ENCODE data around the gene LRRC27.

DNA sequence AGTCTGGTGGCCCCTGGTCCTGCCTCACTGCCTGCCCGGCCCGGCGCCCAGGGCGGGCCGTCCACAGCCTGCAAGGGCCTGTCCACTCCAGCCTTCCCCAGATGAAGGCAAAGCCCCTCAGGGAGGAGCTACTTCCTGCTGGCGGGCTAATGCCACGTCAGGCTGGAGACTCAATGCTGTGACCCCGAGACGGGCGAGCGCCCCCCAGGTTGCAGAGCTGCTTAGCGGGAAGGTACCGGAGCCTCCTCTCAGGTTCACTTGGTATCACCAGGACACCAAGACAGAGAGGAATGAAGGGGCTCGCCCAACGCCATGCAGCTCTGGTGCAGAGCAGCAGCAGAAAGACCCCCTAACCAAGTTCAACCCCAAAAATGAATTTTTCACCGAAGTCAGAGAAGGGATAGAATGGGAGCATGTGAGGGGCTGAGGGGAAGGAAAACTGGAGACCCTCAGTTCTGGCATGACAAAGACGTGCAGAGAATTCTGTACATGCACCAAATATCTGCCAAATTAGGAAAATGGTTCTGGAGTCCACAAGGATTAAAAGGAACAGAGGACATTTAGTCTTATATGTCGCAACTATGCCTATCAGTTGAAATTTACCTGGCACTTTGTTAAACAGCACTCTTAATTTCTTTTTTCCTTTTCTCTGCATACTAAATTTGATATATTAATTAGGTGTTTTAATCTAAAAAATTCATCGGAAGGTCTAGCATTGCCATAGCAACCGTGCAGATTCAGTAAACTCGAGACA lies 27.1 kb upstream of the LRRC27 start:
- TF ChIP-seq ZFP30 (CRISPR knock-in tag; IDR thresholded peaks at IDR 0.05) (no peak), TCF4 (CRISPR knock-in tag; IDR thresholded peaks at IDR 0.05; ENCODE audit: borderline replicate concordance) (no peak), ARNTL (CRISPR knock-in tag; IDR thresholded peaks at IDR 0.05; ENCODE audit: borderline replicate concordance, low read depth) (no peak), PPARA (CRISPR knock-in tag; IDR thresholded peaks at IDR 0.05; ENCODE audit: borderline replicate concordance) (no peak), CREB5 (CRISPR knock-in tag; IDR thresholded peaks at IDR 0.05; ENCODE audit: low read depth) (no peak), ZFP3 (CRISPR knock-in tag; IDR thresholded peaks at IDR 0.05) (no peak), ESRRG (CRISPR knock-in tag; IDR thresholded peaks at IDR 0.05) (no peak), PATZ1 (CRISPR knock-in tag; IDR thresholded peaks at IDR 0.05; ENCODE audit: borderline replicate concordance) (no peak), ZNF8 (CRISPR knock-in tag; IDR thresholded peaks at IDR 0.05) (no peak), ZNF70 (CRISPR knock-in tag; IDR thresholded peaks at IDR 0.05) (no peak), POU6F1 (CRISPR knock-in tag; IDR thresholded peaks at IDR 0.05; ENCODE audit: borderline replicate concordance, low read depth) (no peak), ZNF565 (CRISPR knock-in tag; conservative IDR thresholded peaks at IDR 0.05; ENCODE audit: low read depth) (no peak), OSR1 (CRISPR knock-in tag; IDR thresholded peaks at IDR 0.05) (no peak), CSRNP3 (CRISPR knock-in tag; IDR thresholded peaks at IDR 0.05) (no peak)
